Right kidney (tissue), 1 donor: ENCODE data around the gene ZNF609.

ENCODE experiments used
- DNase-seq: peaks from one replicate; pipeline ENCODE4 v3.0.0-alpha.2; 2016

Gene ZNF609

GRCh38 chr15:64696481-64696880 is 236.1 kb downstream of the ZNF609 start:
- DNase-seq: no peak

GRCh38 chr15:64697911-64698369 is 237.6 kb downstream of the ZNF609 start:
- DNase-seq: no peak

GRCh38 chr15:64698823-64699222 is 238.4 kb downstream of the ZNF609 start:
- DNase-seq: no peak

GRCh38 chr15:64699751-64700388 is 239.5 kb downstream of the ZNF609 start:
- DNase-seq: peak; percentile 48

- DNase-seq: no peak
Observed at GRCh38 chr15:64701051-64701450, 240.7 kb downstream of the ZNF609 start.

- DNase-seq: no peak
Observed at GRCh38 chr15:64701482-64702184, 241.3 kb downstream of the ZNF609 start.

- DNase-seq: peak; percentile 90
Observed at GRCh38 chr15:64702816-64703631, 242.6 kb downstream of the ZNF609 start.

- DNase-seq: no peak
Observed at GRCh38 chr15:64703632-64703959, 243.2 kb downstream of the ZNF609 start.

- DNase-seq: no peak
Observed at GRCh38 chr15:64705006-64705405, 244.6 kb downstream of the ZNF609 start.

- DNase-seq: no peak
Observed at GRCh38 chr15:64706011-64706911, 245.9 kb downstream of the ZNF609 start.

GRCh38 chr15:64710676-64711428 is 250.5 kb downstream of the ZNF609 start:
- DNase-seq: no peak

- DNase-seq: no peak
Observed at GRCh38 chr15:64712353-64712752, 252.0 kb downstream of the ZNF609 start.

- DNase-seq: no peak
Observed at GRCh38 chr15:64713592-64713991, 253.2 kb downstream of the ZNF609 start.

- DNase-seq: no peak
Observed at GRCh38 chr15:64716452-64716851, 256.1 kb downstream of the ZNF609 start.

- DNase-seq: no peak
Observed at GRCh38 chr15:64717130-64717529, 256.8 kb downstream of the ZNF609 start.

- no peak for DNase-seq
Observed at GRCh38 chr15:64717735-64718495, 257.5 kb downstream of the ZNF609 start.

- no peak for DNase-seq
Observed at GRCh38 chr15:64720188-64720587, 259.8 kb downstream of the ZNF609 start.

- no peak for DNase-seq
Observed at GRCh38 chr15:64730151-64730550, 269.8 kb downstream of the ZNF609 start.

- peak; percentile 76 for DNase-seq
Observed at GRCh38 chr15:64731012-64731804, 270.8 kb downstream of the ZNF609 start.

GRCh38 chr15:64731805-64732151 is 271.4 kb downstream of the ZNF609 start:
- DNase-seq: no peak
